DMS53 treated with DMSO at 0.1 percent for 48 hours (cell line): ENCODE results near the gene TMEM80.
"Not testable (repeated sequence)": the region's sequence is repeated elsewhere in the genome, so short reads cannot be mapped to it uniquely, and the experiment has no call there.

Experiments used
- DNase-seq: peaks from one replicate; lab custom pipeline; 2025; ENCODE audit not compliant: unreplicated experiment; lab: John Stamatoyannopoulos, UW

The TMEM80 gene

DNA sequence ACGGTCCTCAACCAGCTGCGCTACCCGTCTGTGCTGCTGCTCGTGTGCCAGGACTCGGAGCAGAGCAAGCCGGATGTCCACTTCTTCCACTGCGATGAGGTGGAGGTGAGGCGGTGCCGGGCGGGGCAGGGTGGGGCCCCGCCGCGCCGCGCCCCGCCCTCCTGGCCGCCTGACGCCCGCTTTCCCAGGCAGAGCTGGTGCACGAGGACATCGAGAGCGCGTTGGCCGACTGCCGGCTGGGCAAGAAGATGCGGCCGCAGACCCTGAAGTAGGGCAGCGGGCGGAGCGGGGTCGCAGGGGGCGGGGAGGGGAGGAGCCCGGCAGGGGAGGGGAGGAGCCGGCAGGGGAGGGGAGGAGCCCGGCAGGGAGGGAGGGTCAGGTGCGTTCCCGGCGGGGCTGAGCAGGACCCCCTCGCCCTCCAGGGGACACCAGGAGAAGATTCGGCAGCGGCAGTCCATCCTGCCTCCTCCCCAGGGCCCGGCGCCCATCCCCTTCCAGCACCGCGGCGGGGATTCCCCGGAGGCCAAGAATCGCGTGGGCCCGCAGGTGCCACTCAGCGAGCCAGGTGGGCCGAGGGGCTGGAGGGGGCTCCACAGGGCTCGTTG is 25.1 kb downstream of the TMEM80 start:
- peak; percentile 60 for DNase-seq

DNA sequence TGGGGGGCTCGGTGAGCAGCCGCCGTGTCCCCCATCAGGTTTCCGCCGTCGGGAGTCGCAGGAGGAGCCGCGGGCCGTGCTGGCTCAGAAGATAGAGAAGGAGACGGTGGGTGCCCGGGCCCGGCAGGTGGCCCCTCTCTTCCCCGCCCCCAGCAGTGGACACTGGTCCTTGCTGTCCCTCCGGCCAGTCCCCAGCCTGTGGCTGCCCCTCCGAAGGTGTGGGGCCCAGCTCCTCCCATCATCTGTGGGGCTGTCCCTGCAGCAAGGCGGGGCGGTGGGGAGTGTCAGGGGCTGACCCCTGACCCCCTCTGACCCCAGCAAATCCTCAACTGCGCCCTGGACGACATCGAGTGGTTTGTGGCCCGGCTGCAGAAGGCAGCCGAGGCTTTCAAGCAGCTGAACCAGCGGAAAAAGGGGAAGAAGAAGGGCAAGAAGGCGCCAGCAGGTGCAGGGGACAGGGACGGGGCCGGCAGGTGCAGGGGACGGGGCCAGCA is 25.7 kb downstream of the TMEM80 start:
- DNase-seq, result peak; percentile 71

DNA sequence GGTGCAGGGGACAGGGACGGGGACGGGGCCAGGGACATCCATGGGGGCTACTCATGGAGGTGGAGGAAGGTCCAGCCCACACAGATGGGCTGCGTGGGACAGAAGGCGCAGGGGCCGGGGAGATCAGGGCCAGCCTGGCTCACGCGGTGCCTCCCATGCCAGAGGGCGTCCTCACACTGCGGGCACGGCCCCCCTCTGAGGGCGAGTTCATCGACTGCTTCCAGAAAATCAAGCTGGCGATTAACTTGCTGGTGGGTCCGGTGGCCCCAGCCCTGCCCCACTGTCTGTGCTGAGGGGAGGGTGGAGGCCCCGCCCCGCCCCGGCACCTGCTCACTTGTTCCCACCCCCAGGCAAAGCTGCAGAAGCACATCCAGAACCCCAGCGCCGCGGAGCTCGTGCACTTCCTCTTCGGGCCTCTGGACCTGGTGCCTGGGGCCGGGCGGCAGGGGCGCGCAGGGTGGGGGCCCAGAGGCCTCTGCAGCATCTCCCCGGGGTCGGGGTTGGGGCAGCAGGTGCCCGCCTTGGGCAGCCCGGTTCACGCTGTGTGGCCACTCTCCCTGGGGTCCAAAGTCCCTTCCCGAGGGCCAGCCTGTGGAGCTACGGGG is 26.2 kb downstream of the TMEM80 start:
- DNase-seq, result peak; percentile 86

DNA sequence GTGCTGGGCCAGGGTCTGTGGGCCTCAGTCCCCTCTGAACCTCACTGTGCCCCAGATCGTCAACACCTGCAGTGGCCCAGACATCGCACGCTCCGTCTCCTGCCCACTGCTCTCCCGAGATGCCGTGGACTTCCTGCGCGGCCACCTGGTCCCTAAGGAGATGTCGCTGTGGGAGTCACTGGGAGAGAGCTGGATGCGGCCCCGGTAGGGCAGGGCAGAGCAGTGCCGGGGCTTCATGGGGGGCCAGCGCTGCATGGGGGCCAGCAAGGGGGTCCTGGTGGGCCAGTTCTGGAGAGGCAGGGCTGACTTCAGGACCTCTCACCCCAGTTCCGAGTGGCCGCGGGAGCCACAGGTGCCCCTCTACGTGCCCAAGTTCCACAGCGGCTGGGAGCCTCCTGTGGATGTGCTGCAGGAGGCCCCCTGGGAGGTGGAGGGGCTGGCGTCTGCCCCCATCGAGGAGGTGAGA is 26.8 kb downstream of the TMEM80 start:
- peak; percentile 53 for DNase-seq

DNA sequence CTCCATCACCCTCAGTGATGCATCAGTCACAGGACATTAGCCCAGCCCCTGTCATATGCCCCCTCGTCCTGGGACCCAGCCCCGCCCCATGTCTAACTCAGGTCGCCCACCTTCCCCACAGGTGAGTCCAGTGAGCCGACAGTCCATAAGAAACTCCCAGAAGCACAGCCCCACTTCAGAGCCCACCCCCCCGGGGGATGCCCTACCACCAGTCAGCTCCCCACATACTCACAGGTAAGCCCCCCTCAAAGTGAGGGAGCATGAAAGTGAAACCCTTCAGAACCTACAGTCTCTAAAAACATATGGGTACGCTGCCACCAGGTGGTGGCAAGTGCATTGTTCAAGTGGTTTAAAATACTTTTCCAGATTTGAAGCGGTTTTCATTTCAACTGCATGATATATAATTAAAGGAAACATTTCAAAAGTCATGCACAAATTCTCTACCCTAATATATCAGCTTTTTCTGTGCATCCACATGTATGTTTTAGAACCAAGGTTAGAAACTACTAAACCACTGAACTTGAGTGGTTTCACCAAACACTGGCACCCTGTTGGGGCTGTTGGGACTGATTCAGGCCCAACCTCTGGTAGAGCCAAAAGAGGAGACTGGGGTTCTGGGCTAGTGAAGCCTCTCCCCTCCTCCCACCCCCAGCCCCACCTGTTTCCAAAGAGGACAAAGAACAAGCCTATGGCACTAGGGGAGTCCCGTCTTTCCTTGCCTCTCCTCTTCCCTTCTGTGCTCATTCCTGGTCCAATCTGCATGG is 27.7 kb downstream of the TMEM80 start:
- peak; percentile 57 for DNase-seq

DNA sequence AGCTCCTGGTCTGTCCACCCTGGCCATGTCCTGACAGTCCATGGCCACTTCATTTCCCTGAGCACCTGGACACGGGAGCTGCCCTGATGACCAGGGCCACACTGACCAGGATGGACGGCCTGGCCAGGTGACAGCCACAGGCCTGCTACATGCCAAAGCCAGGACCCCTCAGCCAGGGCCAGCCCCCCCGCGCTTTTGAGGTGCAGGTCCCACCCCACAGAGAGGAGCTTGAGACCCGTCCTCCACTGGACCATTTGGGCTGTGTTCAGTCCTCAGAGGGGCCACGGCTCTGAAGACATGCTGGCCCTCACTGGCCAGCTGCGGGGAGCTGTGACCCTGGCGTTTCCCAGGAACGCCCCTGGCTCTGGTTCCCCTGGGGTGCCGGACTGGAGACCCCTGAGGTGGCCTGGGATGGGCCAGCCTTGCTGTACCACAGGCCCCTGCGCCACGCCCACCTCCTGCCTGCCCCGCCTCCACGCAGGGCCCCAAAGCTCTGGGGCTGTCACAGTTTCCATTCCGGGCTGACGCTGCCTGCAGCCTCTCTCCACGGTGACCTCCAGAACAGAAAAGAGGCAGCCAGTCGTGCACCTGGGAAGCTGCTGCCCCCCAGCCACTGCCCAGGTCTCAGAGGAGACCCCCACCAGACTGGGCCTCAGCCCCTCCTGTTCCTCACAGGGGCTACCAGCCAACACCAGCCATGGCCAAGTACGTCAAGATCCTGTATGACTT is 28.6 kb downstream of the TMEM80 start:
- no peak for DNase-seq

DNA sequence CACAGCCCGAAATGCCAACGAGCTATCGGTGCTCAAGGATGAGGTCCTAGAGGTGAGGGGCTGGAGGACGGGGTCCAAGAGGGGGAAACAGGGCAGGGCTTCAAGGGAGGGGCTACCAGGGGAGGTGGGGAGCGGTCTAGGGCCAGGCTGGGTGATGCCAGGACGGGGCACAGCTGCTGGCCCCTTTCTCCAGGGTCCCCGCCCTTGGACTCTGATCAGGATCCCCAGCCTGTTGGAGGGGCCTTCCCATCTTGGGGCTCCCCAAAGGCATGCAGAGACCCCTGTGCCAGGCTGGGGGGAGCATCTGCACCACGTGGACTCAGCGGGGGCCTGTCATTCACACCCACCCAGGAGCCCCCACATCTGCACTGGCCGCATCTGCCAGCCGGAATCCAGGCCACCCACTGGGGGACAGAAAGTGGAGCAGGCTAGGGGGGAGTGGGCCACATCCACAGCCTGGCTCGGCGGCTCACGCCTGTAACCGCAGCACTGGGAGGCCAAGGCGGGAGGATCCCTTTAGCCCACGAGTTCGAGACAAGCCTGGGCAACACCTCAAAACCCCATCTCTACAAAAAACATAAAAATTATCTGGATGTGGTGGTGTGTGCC is 29.3 kb downstream of the TMEM80 start:
- DNase-seq, result no peak

DNA sequence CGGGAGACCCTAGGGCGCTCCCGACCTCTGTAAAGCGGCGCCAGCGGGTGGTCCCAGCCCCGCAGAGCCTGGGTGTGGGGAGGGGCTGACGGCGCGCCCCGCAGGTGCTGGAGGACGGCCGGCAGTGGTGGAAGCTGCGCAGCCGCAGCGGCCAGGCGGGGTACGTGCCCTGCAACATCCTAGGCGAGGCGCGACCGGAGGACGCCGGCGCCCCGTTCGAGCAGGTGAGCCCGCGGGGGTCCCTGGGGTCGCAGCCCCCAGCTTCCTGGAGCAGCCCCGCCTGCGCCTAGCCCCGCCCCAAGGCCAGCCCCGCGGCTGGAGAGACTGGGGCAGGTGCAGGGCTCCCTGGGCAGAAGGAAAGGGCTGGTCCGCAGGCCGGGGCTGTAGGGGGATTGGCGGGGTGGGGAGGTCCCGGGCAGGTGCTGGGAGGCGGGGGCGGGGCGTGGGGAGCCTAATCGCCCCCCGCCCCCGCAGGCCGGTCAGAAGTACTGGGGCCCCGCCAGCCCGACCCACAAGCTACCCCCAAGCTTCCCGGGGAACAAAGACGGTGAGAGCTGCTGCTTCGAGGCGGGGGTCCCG is 30.1 kb downstream of the TMEM80 start:
- no peak for DNase-seq

DNA sequence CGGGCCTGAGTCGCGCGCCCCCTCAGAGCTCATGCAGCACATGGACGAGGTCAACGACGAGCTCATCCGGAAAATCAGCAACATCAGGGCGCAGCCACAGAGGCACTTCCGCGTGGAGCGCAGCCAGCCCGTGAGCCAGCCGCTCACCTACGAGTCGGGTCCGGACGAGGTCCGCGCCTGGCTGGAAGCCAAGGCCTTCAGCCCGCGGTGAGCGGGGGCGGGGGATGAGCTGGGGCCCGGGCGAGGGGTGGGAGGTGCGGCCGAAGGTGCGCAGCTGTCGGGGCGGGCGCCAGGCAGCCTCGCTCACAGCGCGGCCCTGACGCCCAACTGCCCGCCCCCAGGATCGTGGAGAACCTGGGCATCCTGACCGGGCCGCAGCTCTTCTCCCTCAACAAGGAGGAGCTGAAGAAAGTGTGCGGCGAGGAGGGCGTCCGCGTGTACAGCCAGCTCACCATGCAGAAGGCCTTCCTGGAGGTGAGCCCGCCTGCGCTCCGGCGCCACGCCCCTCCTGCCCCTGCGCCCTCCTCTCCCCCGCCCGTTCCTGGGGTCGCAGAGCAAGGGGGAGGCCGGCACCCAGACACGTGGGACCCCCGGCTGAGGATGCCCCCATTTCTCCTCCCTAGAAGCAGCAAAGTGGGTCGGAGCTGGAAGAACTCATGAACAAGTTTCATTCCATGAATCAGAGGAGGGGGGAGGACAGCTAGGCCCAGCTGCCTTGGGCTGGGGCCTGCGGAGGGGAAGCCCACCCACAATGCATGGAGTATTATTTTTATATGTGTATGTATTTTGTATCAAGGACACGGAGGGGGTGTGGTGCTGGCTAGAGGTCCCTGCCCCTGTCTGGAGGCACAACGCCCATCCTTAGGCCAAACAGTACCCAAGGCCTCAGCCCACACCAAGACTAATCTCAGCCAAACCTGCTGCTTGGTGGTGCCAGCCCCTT is 30.9 kb downstream of the TMEM80 start:
- peak; percentile 91 for DNase-seq

DNA sequence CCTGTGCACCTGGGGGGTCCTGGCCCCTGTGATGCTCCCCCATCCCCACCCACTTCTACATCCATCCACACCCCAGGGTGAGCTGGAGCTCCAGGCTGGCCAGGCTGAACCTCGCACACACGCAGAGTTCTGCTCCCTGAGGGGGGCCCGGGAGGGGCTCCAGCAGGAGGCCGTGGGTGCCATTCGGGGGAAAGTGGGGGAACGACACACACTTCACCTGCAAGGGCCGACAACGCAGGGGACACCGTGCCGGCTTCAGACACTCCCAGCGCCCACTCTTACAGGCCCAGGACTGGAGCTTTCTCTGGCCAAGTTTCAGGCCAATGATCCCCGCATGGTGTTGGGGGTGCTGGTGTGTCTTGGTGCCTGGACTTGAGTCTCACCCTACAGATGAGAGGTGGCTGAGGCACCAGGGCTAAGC is 31.7 kb downstream of the TMEM80 start:
- no peak for DNase-seq

DNA sequence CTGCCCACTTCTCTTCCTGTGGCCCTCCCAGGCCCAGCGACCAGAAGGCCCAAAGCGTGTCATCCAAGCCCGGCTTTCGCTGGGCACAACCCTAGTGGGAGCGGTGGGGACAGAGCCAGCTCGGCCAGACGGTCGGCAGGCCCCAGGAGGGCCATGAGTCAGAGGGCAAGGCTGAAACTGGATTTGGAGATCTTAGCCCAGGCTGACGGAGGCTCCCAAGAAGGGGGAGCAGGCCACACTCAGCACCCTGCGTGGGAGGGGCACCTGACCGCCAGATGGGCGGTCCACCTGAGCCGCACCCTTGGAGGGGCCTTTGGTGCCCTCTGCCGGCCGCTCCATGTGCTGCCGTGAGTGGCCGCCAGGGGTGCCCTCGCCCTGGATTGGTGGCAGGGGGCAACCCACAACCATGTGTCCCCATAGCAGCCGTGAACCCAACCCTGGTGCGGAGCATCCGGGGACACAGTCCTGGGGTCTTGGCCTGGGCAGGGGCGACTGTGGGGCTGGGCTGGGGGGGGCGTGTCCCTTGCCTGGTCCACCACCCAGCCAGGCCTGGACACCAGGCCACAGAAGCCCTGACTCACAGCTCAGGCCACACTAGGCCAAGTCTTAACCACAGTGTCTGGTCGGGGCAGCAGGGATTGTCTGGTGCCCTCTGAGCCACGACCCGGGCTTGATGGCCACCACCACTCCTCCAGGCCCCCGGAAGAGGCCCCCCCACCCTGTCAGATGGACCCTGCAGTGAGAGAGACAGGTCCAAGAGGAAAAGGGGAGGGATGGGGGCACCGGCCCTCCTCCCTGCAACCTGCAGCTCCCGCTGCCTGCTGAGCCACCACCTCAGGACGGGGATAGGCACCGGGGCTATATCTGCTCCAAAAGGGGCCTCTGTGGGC is 32.5 kb downstream of the TMEM80 start:
- peak; percentile 66 for DNase-seq

DNA sequence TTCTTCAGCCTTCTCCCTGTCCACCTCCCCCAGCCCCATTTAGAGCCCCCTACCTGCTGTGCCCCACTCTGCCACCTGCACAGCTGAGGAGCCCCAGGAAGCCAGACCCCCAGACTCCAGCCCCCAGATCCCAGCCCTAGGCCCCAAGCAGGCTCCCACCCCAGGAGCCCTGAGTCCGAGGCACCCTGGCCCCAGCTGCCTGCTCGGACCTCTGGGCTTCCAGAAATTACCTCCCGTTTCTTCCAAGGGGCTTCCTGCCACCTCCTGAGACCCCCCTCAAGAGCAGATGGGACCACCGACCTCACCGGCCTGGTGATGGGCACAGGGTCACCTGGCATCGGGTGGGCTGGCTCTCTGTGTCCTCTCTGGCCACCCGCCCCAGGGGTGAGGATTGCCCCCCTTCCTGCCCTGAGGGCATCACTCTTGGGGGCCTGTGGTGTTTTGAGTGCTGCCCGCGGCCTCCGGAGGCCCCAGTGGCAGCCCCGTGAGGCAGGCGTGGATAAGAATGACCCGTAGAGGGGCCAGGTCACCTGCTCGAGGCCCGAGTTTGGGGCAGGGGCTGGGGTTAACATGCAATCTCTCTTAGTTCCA is 33.4 kb downstream of the TMEM80 start:
- DNase-seq, result no peak

DNA sequence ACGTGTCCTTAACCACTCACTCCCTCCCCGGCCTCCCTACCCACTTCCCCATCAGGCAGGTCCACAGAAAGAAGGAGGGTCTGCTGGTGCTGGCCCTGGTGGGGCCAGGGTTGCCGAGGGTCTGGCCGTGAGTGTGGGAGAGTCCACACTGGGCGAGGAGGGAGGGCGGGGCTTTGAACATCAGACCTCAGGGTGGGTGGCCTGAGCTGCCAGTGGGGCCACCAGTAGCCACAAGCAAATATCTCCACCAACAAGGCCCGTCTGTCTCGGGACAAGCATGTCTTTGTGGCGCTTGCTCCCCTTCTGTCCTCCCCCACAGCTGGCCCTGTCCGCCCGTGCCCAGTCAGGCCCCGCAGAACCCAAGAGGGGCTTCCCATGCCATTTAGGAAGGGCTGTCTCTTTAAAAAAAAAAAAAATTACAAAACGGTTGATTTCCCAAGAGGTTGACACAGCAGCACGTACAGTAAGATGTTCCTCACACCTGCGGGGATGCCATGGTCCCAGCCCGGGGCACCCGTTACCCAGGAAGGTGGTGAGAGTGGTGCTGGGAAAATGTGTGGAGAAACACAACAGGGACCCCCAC is 34.0 kb downstream of the TMEM80 start:
- no peak for DNase-seq

DNA sequence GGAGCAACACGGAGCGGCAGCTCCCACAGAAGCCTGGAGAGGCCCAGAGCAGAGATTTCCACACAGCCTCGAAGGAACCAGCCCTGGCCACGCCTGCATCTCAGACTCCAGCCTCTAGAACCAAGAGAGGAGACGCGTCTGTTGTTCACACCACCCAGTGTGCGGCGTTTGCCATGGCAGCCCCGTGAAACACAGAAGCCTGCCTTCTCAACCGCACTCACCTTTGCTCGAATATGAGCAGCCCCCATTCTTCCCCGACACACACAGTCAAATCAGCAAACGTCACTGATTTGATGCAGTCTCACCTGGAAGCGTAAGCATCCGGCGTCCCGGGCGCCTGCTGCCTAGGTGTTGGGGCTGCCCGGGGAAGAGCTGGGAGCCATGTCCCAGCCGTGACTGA is 37.5 kb downstream of the TMEM80 start:
- DNase-seq, result no peak

DNA sequence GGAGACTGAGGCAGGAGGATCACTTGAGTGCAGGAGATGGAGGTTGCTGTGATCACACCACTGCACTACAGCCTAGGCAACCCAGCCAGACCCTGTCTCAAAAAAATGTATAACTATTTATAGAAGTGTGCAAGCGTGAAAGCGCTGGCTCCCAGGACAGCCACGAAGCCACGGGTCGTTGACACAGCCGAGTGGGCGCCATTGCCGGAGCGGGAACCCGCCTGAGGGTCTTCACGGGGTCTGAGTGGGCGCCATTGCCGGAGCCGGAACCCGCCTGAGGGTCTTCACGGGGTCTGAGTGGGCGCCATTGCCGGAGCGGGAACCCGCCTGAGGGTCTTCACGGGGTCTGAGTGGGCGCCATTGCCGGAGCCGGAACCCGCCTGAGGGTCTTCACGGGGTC is 38.9 kb downstream of the TMEM80 start:
- not testable (repeated sequence) for DNase-seq

DNA sequence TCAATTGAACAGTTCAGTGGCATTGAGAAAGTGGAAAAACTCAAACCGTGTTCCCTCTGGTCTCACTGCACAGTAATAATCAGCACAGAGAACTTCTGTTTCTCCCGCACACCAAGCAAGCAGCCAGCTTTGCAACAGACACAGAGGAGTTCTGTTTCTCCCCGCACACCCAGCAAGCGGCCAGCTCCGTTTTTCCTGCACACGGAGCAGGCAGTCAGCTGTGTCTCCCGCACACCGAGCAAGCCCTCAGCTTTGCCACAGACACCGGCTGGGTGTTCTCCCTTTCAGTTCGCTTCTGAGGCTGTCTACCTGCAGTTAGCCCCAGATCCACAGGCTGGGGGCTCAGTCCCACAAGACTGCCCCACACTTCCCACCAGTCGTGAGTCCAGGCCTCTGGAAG is 41.8 kb downstream of the TMEM80 start:
- DNase-seq, result no peak

DNA sequence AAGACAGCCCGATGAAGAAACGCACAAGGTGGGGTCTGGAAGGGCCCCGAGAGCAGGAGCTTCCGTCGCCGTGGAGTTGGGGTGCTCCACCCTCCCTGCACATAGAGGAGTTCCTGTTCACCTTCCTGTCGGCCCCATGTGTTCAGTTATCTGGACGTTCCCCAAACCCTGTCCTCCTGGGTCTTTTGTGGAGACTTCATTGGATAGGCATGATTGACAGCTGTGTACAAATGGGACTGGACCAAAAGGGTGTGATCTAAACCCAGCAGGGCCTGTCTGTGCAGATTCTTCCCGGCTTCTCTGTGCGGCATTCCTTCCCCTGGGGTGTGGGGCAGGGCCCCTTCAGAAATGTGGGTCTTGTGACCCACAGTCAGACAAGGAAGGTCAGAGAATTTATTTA is 42.3 kb downstream of the TMEM80 start:
- not testable (repeated sequence) for DNase-seq

DNA sequence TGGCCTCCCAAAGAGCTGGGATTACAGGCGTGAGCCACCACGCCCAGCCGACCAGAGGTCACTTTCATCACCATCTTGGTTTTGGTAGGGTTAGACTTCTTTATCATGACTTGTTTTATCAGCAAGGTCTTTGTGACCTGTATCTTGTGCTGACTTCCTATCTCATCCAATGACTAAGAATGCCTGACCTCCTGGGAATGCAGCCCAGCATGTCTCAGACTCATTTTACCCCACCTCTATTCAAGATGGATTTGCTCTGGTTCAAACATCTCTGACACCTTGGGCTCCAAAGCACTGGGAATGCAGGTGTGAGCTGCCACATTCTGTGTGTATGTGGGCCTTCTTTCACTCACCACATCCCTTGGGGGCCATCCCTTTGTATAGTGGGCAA is 46.5 kb downstream of the TMEM80 start:
- no peak for DNase-seq
